OCI-LY1 (cell line): ENCODE data around the gene GNG3.

Experiments used
- H2AFZ ChIP-seq: fragments of 200-600 bp; sonication (generic), shearing (Covaris generic); 2 replicates; pipeline ENCODE4 v1.6.0; 2014; ENCODE audit warnings: antibody characterized with exemption, mild to moderate bottlenecking, low read length
- H3F3A ChIP-seq: fragments of 200-600 bp; sonication (generic), shearing (Covaris generic); 2 replicates; pipeline ENCODE4 v1.6.0; 2014; ENCODE audit warnings: mild to moderate bottlenecking, antibody characterized with exemption, low read length, moderate library complexity; ENCODE audit not compliant: insufficient read depth
- H3K27ac ChIP-seq: fragments of 200-600 bp; sonication (generic); 2 replicates; pipeline ENCODE4 v1.5.1; 2014; ENCODE audit warnings: low read length, mixed run types, mild to moderate bottlenecking, low read depth; ENCODE audit not compliant: poor library complexity, severe bottlenecking
- H3K27me3 ChIP-seq: fragments of 200-600 bp; sonication (generic); 2 replicates; pipeline ENCODE4 v1.6.0; 2014; ENCODE audit warnings: antibody characterized with exemption, mild to moderate bottlenecking, low read length, moderate library complexity; ENCODE audit not compliant: insufficient read depth
- H3K36me3 ChIP-seq: fragments of 200-600 bp; sonication (generic); 2 replicates; pipeline ENCODE4 v1.6.1; 2014; ENCODE audit warnings: mild to moderate bottlenecking, antibody characterized with exemption, low read length, moderate library complexity, mixed read lengths; ENCODE audit not compliant: insufficient read depth
- H3K4me1 ChIP-seq: fragments of 200-600 bp; sonication (generic); 2 replicates; pipeline ENCODE4 v1.5.1; 2014; ENCODE audit warnings: mild to moderate bottlenecking, low read length, moderate library complexity; ENCODE audit not compliant: insufficient read depth, severe bottlenecking
- H3K4me2 ChIP-seq: fragments of 200-600 bp; sonication (generic), shearing (Covaris generic); 2 replicates; pipeline ENCODE4 v1.6.1; 2014; ENCODE audit warnings: low read length
- H3K4me3 ChIP-seq: fragments of 200-600 bp; sonication (generic); 2 replicates; pipeline ENCODE4 v1.5.1; 2014; ENCODE audit warnings: low read length, low read depth, mild to moderate bottlenecking, mixed read lengths; ENCODE audit not compliant: poor library complexity, severe bottlenecking
- H3K79me2 ChIP-seq: fragments of 200-600 bp; shearing (Covaris generic); 2 replicates; pipeline ENCODE4 v1.6.1; 2016; ENCODE audit warnings: mixed run types, low read length, mixed read lengths; ENCODE audit not compliant: insufficient read depth
- H3K9ac ChIP-seq: fragments of 200-600 bp; sonication (generic), shearing (Covaris generic); 2 replicates; pipeline ENCODE4 v1.6.1; 2014; ENCODE audit warnings: mild to moderate bottlenecking, low read length, mixed read lengths
- H3K9me2 ChIP-seq: fragments of 200-600 bp; sonication (generic), shearing (Covaris generic); 2 replicates; pipeline ENCODE4 v1.6.1; 2014; ENCODE audit warnings: low read depth, mild to moderate bottlenecking, low read length, mixed read lengths
- H3K9me3 ChIP-seq: fragments of 200-600 bp; shearing (Covaris generic); 2 replicates; pipeline ENCODE4 v1.6.1; 2014; ENCODE audit warnings: low read length, mixed read lengths
- H4K20me1 ChIP-seq: fragments of 200-600 bp; sonication (generic), shearing (Covaris generic); 2 replicates; pipeline ENCODE4 v1.6.0; 2016; ENCODE audit warnings: mild to moderate bottlenecking, low read length; ENCODE audit not compliant: insufficient read depth
- CTCF ChIP-seq: fragments of 200-600 bp; sonication (generic), shearing (Covaris generic); IDR thresholded peaks from 2 replicates; pipeline ENCODE4 v1.5.1; 2017; ENCODE audit warnings: mild to moderate bottlenecking, antibody characterized with exemption, low read length, moderate library complexity, mixed read lengths
- EZH2 ChIP-seq: fragments of 200-600 bp; sonication (generic), shearing (Covaris generic); IDR thresholded peaks from 2 replicates; pipeline ENCODE4 v1.8.0; 2017; ENCODE audit warnings: borderline replicate concordance, mixed run types, mild to moderate bottlenecking, antibody characterized with exemption, low read length, moderate library complexity, mixed read lengths

The GNG3 gene

GRCh38 chr11:62669420-62670161 lies 37.9 kb upstream of the GNG3 start:
- Histone ChIP-seq H3K4me1 (peaks cover 60% of the 10 kb centered on the region), H3K9ac (peak overlapping the region; percentile 21; the same call in 1 of the 2 replicates), H4K20me1 (no peaks in the 10 kb centered on the region), H3K27me3 (no peaks in the 10 kb centered on the region), H3K79me2 (peaks cover 8% of the 10 kb centered on the region; the same call in 1 of the 2 replicates), H3K36me3 (peaks cover 42% of the 10 kb centered on the region), H3K4me2 (peak overlapping the region; percentile 93), H3K27ac (peak overlapping the region; percentile 93), H3K4me3 (peak overlapping the region; percentile 91), H2AFZ (no peak overlapping the region), H3K9me3 (no peaks in the 10 kb centered on the region), H3F3A (no peaks in the 10 kb centered on the region), H3K9me2 (no peaks in the 10 kb centered on the region)
- TF ChIP-seq CTCF: no peak
- TF ChIP-seq EZH2: no peak

DNA sequence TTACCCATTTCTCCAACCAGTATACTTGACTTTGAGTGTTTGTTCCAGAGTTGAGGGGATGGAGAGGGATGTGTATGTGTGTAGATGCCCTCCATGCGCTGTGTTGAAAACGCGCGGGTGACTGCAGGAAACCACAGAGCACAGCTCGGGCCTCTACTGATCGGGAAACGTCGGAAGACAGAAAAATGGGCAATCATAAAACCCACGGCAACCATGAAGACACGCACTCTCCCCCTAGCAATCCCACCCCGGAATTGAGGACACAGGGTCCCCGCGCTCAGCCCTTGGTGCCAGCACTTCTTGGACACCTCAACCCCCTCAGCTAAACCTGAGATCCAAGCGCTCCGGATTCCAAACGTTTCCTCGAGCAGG lies 36.3 kb upstream of the GNG3 start:
- H4K20me1 ChIP-seq: no peaks in the 10 kb centered on the region
- H3K9ac ChIP-seq: peak overlapping the region; percentile 95
- H3K4me3 ChIP-seq: peak overlapping the region; percentile 91
- peaks cover 59% of the 10 kb centered on the region for H3K4me1 ChIP-seq
- H3K27me3 ChIP-seq: no peaks in the 10 kb centered on the region
- H3K27ac ChIP-seq: peak overlapping the region; percentile 93
- TF ChIP-seq CTCF (no peak), EZH2 (no peak)
- no peaks in the 10 kb centered on the region for H3F3A ChIP-seq
- H3K36me3 ChIP-seq: peaks cover 36% of the 10 kb centered on the region
- H2AFZ ChIP-seq: no peak overlapping the region
- H3K4me2 ChIP-seq: peak overlapping the region; percentile 93
- no peaks in the 10 kb centered on the region for H3K9me2 ChIP-seq
- 0 out of 2 replicates have a peak, but pooled peaks cover 4% of the 10 kb centered on the region for H3K79me2 ChIP-seq
- no peaks in the 10 kb centered on the region for H3K9me3 ChIP-seq

DNA sequence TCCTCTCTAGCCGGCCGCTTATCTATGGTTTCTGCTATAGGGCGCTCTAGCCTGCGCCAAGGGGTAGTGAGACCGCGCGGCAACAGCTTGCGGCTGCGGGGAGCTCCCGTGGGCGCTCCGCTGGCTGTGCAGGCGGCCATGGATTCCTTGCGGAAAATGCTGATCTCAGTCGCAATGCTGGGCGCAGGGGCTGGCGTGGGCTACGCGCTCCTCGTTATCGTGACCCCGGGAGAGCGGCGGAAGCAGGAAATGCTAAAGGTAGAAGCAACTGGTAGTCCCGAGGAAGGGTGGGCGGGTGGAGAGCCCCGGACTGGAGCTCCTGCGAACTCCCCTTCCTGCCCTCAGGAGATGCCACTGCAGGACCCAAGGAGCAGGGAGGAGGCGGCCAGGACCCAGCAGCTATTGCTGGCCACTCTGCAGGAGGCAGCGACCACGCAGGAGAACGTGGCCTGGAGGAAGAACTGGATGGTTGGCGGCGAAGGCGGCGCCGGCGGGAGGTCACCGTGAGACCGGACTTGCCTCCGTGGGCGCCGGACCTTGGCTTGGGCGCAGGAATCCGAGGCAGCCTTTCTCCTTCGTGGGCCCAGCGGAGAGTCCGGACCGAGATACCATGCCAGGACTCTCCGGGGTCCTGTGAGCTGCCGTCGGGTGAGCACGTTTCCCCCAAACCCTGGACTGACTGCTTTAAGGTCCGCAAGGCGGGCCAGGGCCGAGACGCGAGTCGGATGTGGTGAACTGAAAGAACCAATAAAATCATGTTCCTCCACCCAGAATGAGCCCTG lies 35.7 kb upstream of the GNG3 start, which contains the start of the genes LBHD1 and UQCC3:
TSS of gene LBHD1 (minus strand) at position 660 of the 782 bp plus-strand sequence. CDS start 2,236 bp downstream, outside the sequence.
TSS of gene UQCC3 (plus strand) at position 66 of the 782 bp plus-strand sequence. CDS start at position 139, 73 bp downstream.
- TF ChIP-seq CTCF (no peak), EZH2 (no peak)
- Histone ChIP-seq H3K9me2 (no peaks in the 10 kb centered on the region), H3K79me2 (0 out of 2 replicates have a peak, but pooled peaks cover 4% of the 10 kb centered on the region), H3K9me3 (no peaks in the 10 kb centered on the region), H2AFZ (no peak within 1 kb of the TSS), H3K36me3 (peaks cover 36% of the 10 kb centered on the region; the same call in 1 of the 2 replicates), H3K4me3 (peak within 1 kb of the TSS; percentile 91), H3K27me3 (no peaks in the 10 kb centered on the region), H3F3A (no peaks in the 10 kb centered on the region), H3K4me2 (peak within 1 kb of the TSS; percentile 93), H3K9ac (peak within 1 kb of the TSS; percentile 95), H4K20me1 (no peaks in the 10 kb centered on the region), H3K4me1 (peaks cover 53% of the 10 kb centered on the region), H3K27ac (peak within 1 kb of the TSS; percentile 93)
